ENCODE results near the gene EXOC3L1. TPM values are rescaled to one million over a fixed set of nuclear protein-coding genes. Genes with fewer than 3 reads are reported as not detected.

Gene EXOC3L1
- total RNA-seq, 1 experiment from 2014 or later, result 4.0 TPM

DNA sequence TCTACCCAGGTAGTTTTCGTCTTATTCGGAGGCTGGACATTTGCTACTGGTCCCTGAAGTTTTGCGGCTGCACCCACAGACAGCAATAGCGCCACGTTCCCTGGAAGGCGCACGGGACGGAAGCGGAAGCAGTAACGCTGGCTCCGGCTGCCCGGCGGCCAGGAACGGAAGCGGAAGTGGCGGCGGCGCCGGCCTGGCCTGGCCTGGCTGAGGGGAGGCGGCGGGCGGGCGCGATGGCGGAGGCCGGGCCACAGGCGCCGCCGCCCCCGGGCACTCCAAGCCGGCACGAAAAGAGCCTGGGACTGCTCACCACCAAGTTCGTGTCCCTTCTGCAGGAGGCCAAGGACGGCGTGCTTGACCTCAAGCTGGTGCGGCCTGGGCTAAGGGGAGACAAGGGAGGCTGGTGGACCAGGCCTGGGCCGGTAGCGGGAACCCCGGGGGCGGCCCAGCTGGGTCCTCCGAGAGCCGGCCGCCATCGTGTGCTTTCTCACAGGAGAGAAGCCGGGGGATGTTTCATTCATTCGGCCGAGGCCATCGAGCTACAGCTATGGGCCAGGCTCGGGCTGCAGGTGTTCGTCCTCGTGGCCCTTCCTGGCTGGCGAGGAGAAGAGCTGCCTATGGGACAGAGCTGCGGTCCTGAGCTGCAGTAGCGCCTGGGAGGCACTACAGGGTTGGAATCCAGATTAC, 2.2 kb upstream of the EXOC3L1 start, which contains the start of gene E2F4:
Gene E2F4, plus strand, starts transcription at position 161 of the 687 bp plus-strand sequence. Its CDS starts 73 bp downstream, at position 234.
- CTCF ChIA-PET, result interaction anchor here (0.6 to 1.5 kb wide), 7 partner anchors 19 to 281 kb away, joined by 3 to 6 read pairs (median 3); partner anchors contain the start of genes B3GNT9, CES3 and TMEM208
- Mint-ChIP-seq H3K27ac (peak within 1 kb of the TSS; percentile 63), H3K4me3 (peak within 1 kb of the TSS; percentile 87), H3K27me3 (ENCODE audit: low read depth) (no peaks in the 10 kb centered on the region), H3K4me1 (peaks cover 23% of the 10 kb centered on the region), H3K9me3 (no peaks in the 10 kb centered on the region), H3K36me3 (peaks cover 35% of the 10 kb centered on the region)
- DNase-seq (ENCODE audit: low spot score) (peak; percentile 86), ATAC-seq (peak; percentile 93)
- POLR2A ChIA-PET, result no interaction called here
- TF ChIP-seq SP1 (CRISPR knock-in tag; conservative IDR thresholded peaks at IDR 0.05) (peak; percentile 60), NFE2L1 (CRISPR knock-in tag; IDR thresholded peaks at IDR 0.05) (peak; percentile 52; the same call in 1 of the 2 replicates), GABPB1 (CRISPR knock-in tag; IDR thresholded peaks at IDR 0.05) (peak; percentile 69; the same call in 1 of the 2 replicates), TCF7 (CRISPR knock-in tag; IDR thresholded peaks at IDR 0.05; ENCODE audit: low read depth) (0 out of 2 replicates have a peak, but pooled peaks have one; percentile 15), FOXP1 (CRISPR knock-in tag; IDR thresholded peaks at IDR 0.05; ENCODE audit: borderline replicate concordance) (peak; percentile 82), GTF2I (CRISPR knock-in tag; conservative IDR thresholded peaks at IDR 0.05) (no peak), MYBL2 (CRISPR knock-in tag; IDR thresholded peaks at IDR 0.05) (no peak), ZNF121 (CRISPR knock-in tag; IDR thresholded peaks at IDR 0.05) (peak; percentile 72; the same call in 1 of the 2 replicates), ETV6 (CRISPR knock-in tag; IDR thresholded peaks at IDR 0.05) (peak; percentile 80), CREM (CRISPR knock-in tag; IDR thresholded peaks at IDR 0.05) (peak; percentile 69; the same call in 1 of the 2 replicates), ZBTB21 (CRISPR knock-in tag; IDR thresholded peaks at IDR 0.05; ENCODE audit: borderline replicate concordance) (no peak)
- TF ChIP-seq, protein P1, sequence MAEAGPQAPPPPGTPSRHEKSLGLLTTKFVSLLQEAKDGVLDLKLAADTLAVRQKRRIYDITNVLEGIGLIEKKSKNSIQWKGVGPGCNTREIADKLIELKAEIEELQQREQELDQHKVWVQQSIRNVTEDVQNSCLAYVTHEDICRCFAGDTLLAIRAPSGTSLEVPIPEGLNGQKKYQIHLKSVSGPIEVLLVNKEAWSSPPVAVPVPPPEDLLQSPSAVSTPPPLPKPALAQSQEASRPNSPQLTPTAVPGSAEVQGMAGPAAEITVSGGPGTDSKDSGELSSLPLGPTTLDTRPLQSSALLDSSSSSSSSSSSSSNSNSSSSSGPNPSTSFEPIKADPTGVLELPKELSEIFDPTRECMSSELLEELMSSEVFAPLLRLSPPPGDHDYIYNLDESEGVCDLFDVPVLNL (CRISPR knock-in tag; IDR thresholded peaks at IDR 0.05; ENCODE audit: borderline replicate concordance, low read depth), result 0 out of 2 replicates have a peak, but pooled peaks have one; percentile 25
- TF ChIP-seq, protein P2, sequence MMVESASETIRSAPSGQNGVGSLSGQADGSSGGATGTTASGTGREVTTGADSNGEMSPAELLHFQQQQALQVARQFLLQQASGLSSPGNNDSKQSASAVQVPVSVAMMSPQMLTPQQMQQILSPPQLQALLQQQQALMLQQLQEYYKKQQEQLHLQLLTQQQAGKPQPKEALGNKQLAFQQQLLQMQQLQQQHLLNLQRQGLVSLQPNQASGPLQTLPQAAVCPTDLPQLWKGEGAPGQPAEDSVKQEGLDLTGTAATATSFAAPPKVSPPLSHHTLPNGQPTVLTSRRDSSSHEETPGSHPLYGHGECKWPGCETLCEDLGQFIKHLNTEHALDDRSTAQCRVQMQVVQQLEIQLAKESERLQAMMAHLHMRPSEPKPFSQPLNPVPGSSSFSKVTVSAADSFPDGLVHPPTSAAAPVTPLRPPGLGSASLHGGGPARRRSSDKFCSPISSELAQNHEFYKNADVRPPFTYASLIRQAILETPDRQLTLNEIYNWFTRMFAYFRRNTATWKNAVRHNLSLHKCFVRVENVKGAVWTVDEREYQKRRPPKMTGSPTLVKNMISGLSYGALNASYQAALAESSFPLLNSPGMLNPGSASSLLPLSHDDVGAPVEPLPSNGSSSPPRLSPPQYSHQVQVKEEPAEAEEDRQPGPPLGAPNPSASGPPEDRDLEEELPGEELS (CRISPR knock-in tag; IDR thresholded peaks at IDR 0.05), result peak; percentile 77; the same call in 1 of the 2 replicates
- TF ChIP-seq, protein P3, sequence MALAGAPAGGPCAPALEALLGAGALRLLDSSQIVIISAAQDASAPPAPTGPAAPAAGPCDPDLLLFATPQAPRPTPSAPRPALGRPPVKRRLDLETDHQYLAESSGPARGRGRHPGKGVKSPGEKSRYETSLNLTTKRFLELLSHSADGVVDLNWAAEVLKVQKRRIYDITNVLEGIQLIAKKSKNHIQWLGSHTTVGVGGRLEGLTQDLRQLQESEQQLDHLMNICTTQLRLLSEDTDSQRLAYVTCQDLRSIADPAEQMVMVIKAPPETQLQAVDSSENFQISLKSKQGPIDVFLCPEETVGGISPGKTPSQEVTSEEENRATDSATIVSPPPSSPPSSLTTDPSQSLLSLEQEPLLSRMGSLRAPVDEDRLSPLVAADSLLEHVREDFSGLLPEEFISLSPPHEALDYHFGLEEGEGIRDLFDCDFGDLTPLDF (CRISPR knock-in tag; IDR thresholded peaks at IDR 0.05), result no peak
- TF ChIP-seq, protein P4, sequence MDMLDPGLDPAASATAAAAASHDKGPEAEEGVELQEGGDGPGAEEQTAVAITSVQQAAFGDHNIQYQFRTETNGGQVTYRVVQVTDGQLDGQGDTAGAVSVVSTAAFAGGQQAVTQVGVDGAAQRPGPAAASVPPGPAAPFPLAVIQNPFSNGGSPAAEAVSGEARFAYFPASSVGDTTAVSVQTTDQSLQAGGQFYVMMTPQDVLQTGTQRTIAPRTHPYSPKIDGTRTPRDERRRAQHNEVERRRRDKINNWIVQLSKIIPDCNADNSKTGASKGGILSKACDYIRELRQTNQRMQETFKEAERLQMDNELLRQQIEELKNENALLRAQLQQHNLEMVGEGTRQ (CRISPR knock-in tag; IDR thresholded peaks at IDR 0.05), result peak; percentile 64
- TF ChIP-seq, protein P5, sequence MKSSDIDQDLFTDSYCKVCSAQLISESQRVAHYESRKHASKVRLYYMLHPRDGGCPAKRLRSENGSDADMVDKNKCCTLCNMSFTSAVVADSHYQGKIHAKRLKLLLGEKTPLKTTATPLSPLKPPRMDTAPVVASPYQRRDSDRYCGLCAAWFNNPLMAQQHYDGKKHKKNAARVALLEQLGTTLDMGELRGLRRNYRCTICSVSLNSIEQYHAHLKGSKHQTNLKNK (CRISPR knock-in tag; IDR thresholded peaks at IDR 0.05), result 0 out of 2 replicates have a peak, but pooled peaks have one; percentile 33
- TF ChIP-seq, protein P6, sequence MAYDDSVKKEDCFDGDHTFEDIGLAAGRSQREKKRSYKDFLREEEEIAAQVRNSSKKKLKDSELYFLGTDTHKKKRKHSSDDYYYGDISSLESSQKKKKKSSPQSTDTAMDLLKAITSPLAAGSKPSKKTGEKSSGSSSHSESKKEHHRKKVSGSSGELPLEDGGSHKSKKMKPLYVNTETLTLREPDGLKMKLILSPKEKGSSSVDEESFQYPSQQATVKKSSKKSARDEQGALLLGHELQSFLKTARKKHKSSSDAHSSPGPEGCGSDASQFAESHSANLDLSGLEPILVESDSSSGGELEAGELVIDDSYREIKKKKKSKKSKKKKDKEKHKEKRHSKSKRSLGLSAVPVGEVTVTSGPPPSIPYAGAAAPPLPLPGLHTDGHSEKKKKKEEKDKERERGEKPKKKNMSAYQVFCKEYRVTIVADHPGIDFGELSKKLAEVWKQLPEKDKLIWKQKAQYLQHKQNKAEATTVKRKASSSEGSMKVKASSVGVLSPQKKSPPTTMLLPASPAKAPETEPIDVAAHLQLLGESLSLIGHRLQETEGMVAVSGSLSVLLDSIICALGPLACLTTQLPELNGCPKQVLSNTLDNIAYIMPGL (CRISPR knock-in tag; IDR thresholded peaks at IDR 0.05), result no peak
